HL-60/S4 treated with phorbol 12-myristate 13-acetate at 8.2 ng/mL for 4 days and 3 days (cell line): Measurements from ENCODE around the gene EXOC1L.

Experiments used
- in situ Hi-C: fragments of 300-500 bp; cut with MboI; formaldehyde crosslinking; loops from 2 replicates; pipeline ENCODE4 v1.15.0; 2022; ENCODE audit warnings: low sequenced_read_pairs

The EXOC1L gene, protein sequence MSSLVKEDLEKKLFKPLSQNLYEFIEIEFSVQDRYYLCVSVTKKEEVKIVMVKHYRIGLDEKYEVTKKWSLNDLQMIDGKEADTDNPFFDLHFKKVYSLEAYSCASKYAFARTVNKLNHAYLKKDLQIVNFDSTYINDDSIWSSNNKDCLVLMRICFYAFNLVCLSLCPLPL

GRCh38 chr4:55819634-55820033, at the start of gene EXOC1L:
EXOC1L (plus strand) TSS chr4:55819790; CDS start chr4:55820027, 237 bp downstream.
- in situ Hi-C loops = no loop called here

GRCh38 chr4:55770662-55771061, 48.9 kb upstream of the EXOC1L start:
- in situ Hi-C loops = no loop called here

DNA sequence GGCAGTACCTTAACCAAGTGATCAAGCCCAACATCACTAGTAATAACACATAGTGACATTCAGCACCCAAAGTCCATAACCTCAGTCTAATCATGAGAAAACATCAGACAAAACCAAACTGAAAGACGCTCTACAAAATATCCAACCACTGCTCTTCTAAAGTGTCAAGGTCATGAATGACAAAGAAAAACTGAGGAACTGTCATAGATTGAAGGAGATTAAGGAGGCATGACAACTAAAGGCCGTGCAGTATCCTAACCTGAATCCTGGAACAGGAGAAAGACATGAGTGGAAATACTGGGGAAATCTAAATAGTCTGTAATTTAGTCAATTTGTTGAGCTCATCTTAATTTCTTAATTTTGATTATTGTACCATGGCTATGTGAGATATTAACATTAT, 38.2 kb upstream of the EXOC1L start:
- in situ Hi-C loops = no loop called here

DNA sequence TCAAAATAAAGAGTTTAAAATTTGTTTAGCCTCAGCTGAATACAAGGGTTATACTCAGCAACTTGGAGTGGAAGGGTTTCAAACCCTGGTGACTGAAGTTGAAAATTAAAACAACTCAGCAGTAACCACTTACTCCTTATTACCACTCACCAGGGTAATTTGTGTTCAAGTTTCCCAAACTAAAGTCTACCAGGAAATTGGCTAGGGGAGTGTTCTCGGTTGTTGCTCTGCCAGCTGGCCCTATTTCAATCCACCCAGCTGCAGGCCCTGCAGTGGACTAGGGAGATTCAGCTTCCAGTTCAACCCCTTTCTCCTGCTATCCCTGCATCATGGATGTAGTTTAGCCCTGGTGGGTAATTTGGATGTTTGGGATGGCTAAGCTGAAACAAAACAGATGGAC, 37.8 kb upstream of the EXOC1L start:
- in situ Hi-C loops = no loop called here

DNA sequence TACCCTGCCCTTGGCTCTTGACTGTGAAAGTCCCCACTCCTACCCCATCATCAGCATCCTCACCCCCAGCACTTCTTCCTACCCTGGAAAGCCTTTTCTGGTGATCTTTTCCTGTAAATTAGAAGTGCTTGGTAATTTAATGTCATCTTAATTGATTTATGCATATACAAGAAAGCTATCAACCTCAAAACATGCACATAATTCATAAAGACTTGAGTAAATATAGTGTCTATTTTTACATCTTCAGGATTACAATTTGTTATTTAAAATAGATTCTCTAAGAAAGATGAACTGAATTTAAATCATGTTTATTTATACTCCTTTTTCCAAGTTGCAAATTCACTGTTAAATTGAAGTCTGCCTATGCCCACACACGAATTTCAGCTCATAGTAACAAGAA, 36.0 kb upstream of the EXOC1L start:
- in situ Hi-C loops = no loop called here

DNA sequence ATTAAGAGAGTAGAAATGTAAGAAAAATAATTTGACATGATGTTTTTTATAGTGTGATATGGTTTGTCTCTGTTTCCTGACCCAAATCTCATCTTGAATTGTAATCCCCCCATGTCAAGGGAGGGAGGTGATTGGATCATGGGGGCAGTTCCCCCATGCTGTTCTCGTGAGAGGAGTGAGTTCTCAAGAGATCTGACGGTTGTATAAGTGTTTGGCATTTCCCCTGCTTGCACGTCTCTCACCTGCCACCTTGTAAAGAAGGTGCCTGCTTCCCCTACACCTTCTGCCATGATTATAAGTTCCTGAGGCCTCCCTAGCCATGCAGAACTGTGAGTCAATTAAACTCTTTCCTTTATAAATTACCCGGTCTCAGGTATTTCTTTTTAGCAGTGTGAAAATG, 34.8 kb upstream of the EXOC1L start:
- in situ Hi-C loops = no loop called here

DNA sequence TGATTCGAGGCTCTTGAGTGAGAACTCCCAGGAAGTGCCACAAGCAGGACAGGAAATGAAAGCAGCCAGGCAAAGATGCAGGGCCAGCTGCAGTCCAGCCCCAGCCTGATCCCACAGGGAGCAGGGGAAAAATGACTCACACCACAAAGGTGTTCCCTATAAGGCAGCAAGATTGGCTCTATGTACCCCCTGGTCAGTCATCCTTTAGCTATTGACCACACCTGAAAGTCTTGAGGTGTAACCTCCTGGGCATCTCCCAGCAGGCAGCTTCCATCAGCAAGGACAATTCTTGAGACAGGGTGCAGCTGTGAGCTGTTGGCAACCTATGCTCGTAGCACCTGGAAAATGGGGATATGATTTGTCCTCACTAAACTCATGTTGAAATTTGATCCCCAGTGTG, 27.9 kb upstream of the EXOC1L start:
- in situ Hi-C loops = no loop called here

- in situ Hi-C loops = no loop called here
Observed at GRCh38 chr4:55793479-55793878, 26.1 kb upstream of the EXOC1L start.

- in situ Hi-C loops = no loop called here
Observed at GRCh38 chr4:55794053-55794452, 25.5 kb upstream of the EXOC1L start.

GRCh38 chr4:55795341-55795740, 24.2 kb upstream of the EXOC1L start:
- in situ Hi-C loops = no loop called here

DNA sequence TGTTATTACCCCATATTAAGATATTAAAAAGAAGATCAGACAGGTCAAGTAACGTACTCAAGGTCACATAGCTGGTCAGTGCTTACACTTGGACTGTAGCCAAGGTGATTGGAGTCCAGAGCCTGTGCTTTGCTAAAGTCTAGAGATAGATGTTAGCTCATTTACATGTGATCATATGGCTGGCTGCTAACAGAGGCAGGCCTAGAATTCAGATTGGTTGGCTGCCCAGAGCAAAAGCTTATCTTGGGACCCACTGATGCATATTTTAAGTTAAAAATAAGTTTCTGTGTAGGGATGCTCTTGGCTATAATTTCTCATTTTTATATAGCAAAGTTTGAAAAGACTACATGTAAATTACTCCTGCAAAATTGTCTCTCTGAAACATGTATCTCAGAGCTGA, 18.1 kb upstream of the EXOC1L start:
- in situ Hi-C loops = no loop called here

- in situ Hi-C loops = no loop called here
Observed at GRCh38 chr4:55807556-55807955, 12.0 kb upstream of the EXOC1L start.

- in situ Hi-C loops = no loop called here
Observed at GRCh38 chr4:55808186-55808585, 11.4 kb upstream of the EXOC1L start.

DNA sequence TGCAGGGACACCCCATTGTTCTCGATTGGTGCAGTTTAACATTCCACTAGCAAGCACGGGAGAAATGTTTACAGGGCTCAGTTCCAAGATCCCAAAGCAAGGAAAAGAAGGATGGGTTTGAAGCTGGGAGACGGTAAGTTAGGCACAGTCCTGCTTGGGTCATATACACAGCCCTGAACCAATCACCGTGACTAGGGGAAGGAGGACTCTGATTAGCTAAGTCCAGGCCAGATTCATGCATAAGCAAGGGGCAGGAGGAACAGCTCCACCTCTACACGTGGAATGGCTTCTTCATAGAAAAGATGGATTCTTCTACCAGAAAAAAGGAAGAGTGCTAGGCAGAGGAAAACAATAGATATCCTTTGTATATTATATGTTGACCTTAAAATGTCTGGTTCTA, 11.0 kb upstream of the EXOC1L start:
- in situ Hi-C loops = no loop called here

GRCh38 chr4:55817691-55818090, 1.9 kb upstream of the EXOC1L start:
- in situ Hi-C loops = no loop called here

GRCh38 chr4:55820279-55820678, 689 bp downstream of the EXOC1L start:
- in situ Hi-C loops = no loop called here

DNA sequence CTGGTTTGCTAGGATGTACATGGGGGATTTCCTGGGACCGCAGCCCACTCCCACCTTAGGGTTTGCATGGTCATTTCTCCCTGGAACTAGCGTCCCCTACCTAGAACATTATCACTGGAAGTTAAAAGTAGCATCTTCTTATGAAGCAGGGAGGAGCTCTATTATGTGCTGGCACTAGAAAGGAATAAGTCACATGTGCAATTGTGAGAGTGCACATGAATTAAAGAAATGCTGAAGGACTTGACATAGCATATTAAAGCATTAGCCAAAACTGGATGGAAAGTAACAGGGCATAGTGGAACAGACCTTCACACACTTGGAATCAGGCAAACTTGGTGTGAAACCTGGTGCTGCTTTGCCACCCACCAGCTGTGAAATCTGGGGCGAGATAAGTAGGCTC, 2.7 kb downstream of the EXOC1L start:
- in situ Hi-C loops = no loop called here

GRCh38 chr4:55824865-55825264, 5.3 kb downstream of the EXOC1L start:
- in situ Hi-C loops = no loop called here

- in situ Hi-C loops = no loop called here
Observed at GRCh38 chr4:55826986-55827385, 7.4 kb downstream of the EXOC1L start.

GRCh38 chr4:55827582-55827981, 8.0 kb downstream of the EXOC1L start:
- in situ Hi-C loops = no loop called here

- in situ Hi-C loops = no loop called here
Observed at GRCh38 chr4:55830048-55830447, 10.5 kb downstream of the EXOC1L start.

DNA sequence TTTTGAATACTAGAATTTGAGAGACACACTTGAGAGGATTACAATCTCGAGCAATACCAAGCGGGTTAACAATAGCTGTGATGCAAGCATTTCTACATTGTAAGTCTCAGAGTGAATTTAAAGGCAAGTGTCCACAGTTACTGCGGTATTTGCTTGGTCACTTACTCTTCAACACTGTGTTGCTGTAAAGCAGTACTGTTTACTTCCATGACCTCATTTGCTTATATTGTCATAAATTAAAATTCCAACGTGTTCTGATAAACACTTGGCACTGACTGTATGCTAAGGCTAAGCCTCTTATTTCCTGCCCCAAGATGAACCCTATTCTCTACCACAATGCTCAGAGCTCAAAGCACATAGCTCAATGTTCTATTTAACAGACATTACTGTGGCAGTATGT, 11.1 kb downstream of the EXOC1L start:
- in situ Hi-C loops = no loop called here

- in situ Hi-C loops = no loop called here
Observed at GRCh38 chr4:55834086-55834795, 14.7 kb downstream of the EXOC1L start.
